ENCODE results near the gene CMTM4.
"Not testable (repeated sequence)": the region's sequence is repeated elsewhere in the genome, so short reads cannot be mapped to it uniquely, and the experiment has no call there.

The CMTM4 gene

DNA sequence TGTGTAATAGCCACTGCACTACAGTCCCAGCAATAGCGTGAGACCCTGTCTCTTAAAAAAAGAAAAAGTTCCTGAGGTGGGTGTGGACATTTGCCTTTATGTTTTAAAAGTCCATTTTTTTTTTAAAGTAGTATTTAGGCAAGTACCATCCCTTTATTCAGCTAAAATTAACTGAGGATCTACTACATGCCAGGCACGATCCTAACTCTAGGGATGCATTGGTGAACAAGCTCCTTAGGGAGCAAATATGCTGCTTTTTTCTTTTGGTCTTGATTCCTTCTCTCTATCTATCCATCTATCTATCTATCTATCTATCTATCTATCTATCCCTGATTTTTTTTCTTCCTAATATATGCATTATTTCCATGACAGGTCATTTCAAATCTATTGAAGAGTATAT, 47.4 kb downstream of the CMTM4 start:
- H3K36me3 ChIP-seq (ENCODE audit: control insufficient read depth, insufficient read depth, low read length), result no peaks in the 10 kb centered on the region
- H3K27me3 ChIP-seq (ENCODE audit: control insufficient read depth, insufficient read depth, low read length), result no peaks in the 10 kb centered on the region
- H3K27ac ChIP-seq (ENCODE audit: low read depth, low read length), result no peak overlapping the region
- H3K4me1 ChIP-seq (ENCODE audit: control insufficient read depth, insufficient read depth, low read length), result no peaks in the 10 kb centered on the region
- no peak overlapping the region for H3K9ac ChIP-seq (ENCODE audit: low read length)
- no peak overlapping the region for H3K4me3 ChIP-seq (ENCODE audit: low read length)

DNA sequence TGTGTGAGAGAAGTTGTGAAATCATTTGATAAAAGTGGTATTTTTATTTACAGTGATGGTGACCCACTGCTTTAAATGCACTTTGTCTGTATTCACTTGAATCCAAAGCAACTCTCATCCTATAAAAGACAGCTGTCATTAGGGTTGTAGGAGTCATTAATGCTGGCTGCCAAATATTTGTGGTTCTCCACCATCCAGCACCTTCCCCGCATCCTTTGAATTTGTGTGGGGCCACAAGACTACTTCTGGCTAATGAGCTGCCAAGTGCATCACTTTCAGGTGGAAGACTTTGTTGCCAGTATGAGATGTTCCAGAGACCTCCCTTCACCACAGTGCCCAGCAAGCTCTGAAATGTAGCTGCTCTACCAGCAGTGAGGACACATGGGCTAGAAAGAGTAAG, 48.7 kb downstream of the CMTM4 start:
- no peaks in the 10 kb centered on the region for H3K27me3 ChIP-seq (ENCODE audit: control insufficient read depth, insufficient read depth, low read length)
- no peak overlapping the region for H3K9ac ChIP-seq (ENCODE audit: low read length)

DNA sequence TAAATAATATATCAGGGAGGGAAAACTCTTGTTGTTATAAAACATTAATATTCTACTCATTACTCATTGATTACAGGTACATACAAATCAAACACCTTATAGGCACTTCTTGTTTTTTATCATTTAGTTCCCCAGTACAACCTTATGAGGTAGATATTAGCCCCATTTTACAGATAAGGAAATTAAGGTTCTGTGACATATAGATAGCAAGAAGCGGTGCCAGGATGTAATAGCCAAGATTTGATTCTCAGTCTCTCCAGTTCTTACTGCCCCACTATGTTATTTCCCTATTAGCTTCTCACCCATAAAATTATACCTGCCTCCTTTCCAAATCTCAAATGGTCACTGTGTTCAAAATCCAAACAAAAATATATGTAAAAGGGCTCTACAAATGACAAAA, 55.2 kb downstream of the CMTM4 start:
- H3K36me3 ChIP-seq (ENCODE audit: control insufficient read depth, insufficient read depth, low read length), result no peaks in the 10 kb centered on the region
- no peaks in the 10 kb centered on the region for H3K27me3 ChIP-seq (ENCODE audit: control insufficient read depth, insufficient read depth, low read length)
- no peaks in the 10 kb centered on the region for H3K4me1 ChIP-seq (ENCODE audit: control insufficient read depth, insufficient read depth, low read length)
- H3K9ac ChIP-seq (ENCODE audit: low read length), result no peak overlapping the region
- H3K27ac ChIP-seq (ENCODE audit: low read depth, low read length), result no peak overlapping the region
- H3K4me3 ChIP-seq (ENCODE audit: low read length), result no peak overlapping the region

More for the DNA sequence above, 48.7 kb downstream of the CMTM4 start:
- no peak overlapping the region for H3K27ac ChIP-seq (ENCODE audit: low read depth, low read length)
- H3K4me1 ChIP-seq (ENCODE audit: control insufficient read depth, insufficient read depth, low read length), result no peaks in the 10 kb centered on the region
- H3K4me3 ChIP-seq (ENCODE audit: low read length), result no peak overlapping the region
- no peaks in the 10 kb centered on the region for H3K36me3 ChIP-seq (ENCODE audit: control insufficient read depth, insufficient read depth, low read length)

DNA sequence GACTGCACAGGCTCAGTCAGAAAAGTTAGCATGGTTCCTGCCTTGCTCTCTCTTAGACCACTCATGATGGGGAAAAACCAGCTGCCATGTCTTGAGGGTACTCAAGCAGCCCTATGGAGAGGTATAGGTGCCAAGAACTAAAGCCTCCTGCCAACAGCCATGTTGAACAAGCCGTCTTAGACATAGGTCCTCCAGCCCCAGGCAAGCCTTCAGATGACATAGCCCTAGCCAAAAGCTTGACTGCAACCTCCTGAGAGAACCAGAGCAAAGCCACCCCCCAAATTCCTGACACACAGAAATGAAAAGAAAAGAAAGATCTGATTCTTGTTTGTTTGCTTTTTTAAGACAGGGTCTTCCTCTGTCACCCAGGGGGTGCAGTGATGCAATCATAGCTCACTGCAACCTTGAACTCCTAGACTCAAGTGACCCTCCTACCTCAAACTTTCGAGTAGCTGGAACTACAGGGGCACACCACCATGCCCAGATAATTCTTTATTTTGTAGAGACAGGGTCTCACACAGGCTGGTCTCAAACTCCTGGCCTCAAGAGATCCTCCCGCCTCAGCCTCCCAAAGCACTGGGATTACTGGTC, 55.7 kb downstream of the CMTM4 start:
- Histone ChIP-seq H3K36me3 (ENCODE audit: control insufficient read depth, insufficient read depth, low read length) (no peaks in the 10 kb centered on the region), H3K4me1 (ENCODE audit: control insufficient read depth, insufficient read depth, low read length) (no peaks in the 10 kb centered on the region), H3K9ac (ENCODE audit: low read length) (no peak overlapping the region), H3K27me3 (ENCODE audit: control insufficient read depth, insufficient read depth, low read length) (no peaks in the 10 kb centered on the region), H3K27ac (ENCODE audit: low read depth, low read length) (no peak overlapping the region), H3K4me3 (ENCODE audit: low read length) (no peak overlapping the region)

DNA sequence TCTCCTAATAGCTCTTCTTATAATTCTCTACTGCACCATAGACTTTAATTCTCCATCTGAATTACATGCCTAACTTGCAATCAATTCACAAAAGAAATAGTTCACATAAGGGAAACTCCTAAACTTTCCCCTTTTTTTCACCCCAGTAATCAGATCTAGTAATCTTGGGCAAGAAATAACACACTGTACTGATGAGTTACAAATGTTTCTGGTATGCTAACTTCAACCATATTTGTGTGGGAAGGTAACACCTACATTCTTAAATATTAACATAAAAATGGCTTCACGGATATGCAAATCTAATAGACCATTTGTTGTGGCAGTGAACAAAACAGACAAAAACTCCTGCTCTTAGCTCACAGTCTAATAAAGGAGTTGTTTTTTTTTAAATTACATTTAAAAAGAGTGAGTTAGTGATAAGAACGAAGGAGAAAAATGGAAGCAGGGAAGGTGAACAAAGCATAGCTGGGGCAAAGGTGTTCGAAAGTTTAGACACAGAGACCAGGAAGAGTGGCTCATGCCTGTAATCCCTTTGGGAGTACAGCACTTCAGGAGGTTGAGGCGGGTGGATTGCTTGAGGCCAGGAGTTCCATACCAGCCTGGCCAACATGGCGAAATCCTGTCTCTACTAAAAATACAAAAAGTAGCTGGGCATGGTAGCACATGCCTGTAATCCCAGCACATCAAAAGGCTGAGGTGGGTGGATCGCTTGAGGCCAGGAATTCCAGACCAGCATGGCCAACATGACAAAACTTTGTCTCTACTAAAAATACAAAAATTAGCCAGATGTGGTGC, 57.3 kb downstream of the CMTM4 start:
- Histone ChIP-seq H3K4me3 (ENCODE audit: low read length) (no peak overlapping the region), H3K4me1 (ENCODE audit: control insufficient read depth, insufficient read depth, low read length) (no peaks in the 10 kb centered on the region), H3K9ac (ENCODE audit: low read length) (no peak overlapping the region), H3K27ac (ENCODE audit: low read depth, low read length) (no peak overlapping the region), H3K27me3 (ENCODE audit: control insufficient read depth, insufficient read depth, low read length) (no peaks in the 10 kb centered on the region), H3K36me3 (ENCODE audit: control insufficient read depth, insufficient read depth, low read length) (no peaks in the 10 kb centered on the region)

DNA sequence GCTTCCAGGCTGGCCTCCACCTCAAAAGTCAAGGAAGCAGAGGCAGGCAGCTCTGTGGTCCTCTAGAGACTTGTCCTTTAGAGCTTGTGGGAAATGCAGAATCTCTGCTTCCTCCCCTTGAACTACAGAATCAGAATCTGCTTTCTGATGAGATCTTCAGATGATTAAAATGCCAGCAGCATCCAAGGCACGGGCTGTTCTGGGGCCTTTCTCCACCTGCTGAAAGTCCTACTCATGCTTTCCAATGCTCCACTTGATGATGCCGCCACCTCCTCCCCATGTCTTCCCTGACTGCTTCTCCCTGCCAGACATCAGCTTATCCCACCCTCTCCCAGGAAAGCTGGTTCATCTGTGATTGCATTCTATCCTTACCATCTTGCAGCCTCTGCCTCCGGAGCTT, 58.7 kb downstream of the CMTM4 start:
- Histone ChIP-seq H3K9ac (ENCODE audit: low read length) (no peak overlapping the region), H3K4me1 (ENCODE audit: control insufficient read depth, insufficient read depth, low read length) (no peaks in the 10 kb centered on the region), H3K27ac (ENCODE audit: low read depth, low read length) (no peak overlapping the region), H3K36me3 (ENCODE audit: control insufficient read depth, insufficient read depth, low read length) (no peaks in the 10 kb centered on the region), H3K27me3 (ENCODE audit: control insufficient read depth, insufficient read depth, low read length) (no peaks in the 10 kb centered on the region), H3K4me3 (ENCODE audit: low read length) (no peak overlapping the region)

DNA sequence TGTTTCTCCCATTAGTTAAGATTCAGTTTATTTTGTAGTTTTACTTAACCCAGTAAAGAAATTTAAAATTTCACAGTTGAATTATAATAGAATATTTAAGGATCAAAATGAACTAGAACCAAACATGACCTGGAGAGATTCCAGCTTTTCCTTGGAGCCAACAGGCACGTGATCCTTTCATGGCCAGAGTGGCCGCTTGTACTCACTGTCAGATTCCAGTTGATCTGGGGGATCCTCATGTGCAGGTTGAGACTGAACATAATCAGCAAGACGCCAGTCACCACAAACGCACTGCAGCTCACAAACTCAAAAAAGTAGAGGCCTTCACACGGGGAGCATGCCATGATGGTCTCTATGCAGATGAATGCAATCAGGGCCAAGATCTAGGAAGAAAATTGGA, 60.3 kb downstream of the CMTM4 start:
- H3K4me3 ChIP-seq (ENCODE audit: low read length), result no peak overlapping the region
- no peaks in the 10 kb centered on the region for H3K36me3 ChIP-seq (ENCODE audit: control insufficient read depth, insufficient read depth, low read length)
- no peaks in the 10 kb centered on the region for H3K27me3 ChIP-seq (ENCODE audit: control insufficient read depth, insufficient read depth, low read length)
- H3K9ac ChIP-seq (ENCODE audit: low read length), result no peak overlapping the region
- no peak overlapping the region for H3K27ac ChIP-seq (ENCODE audit: low read depth, low read length)
- no peaks in the 10 kb centered on the region for H3K4me1 ChIP-seq (ENCODE audit: control insufficient read depth, insufficient read depth, low read length)

DNA sequence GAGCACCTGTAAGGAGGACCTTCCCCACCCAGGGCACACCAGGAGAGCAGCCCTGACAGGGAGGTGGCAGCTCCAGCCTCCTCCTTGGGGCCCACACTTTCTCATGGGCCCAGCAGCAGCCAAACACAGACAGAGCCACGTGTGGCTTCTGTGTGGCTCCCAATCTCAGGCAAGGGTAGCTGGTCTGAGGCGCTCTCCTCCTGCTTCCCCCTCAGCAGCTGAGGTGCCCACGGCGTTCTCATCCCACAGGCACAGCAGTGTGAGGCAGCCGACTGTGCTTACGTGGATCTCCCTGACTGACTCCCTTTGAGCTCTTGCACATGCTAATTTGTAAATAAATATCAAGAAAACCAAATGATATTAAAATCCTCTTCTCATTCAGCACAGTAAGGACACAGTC, 61.1 kb downstream of the CMTM4 start:
- Histone ChIP-seq H3K27ac (ENCODE audit: low read depth, low read length) (no peak overlapping the region), H3K4me3 (ENCODE audit: low read length) (no peak overlapping the region), H3K9ac (ENCODE audit: low read length) (no peak overlapping the region), H3K27me3 (ENCODE audit: control insufficient read depth, insufficient read depth, low read length) (no peaks in the 10 kb centered on the region), H3K36me3 (ENCODE audit: control insufficient read depth, insufficient read depth, low read length) (no peaks in the 10 kb centered on the region), H3K4me1 (ENCODE audit: control insufficient read depth, insufficient read depth, low read length) (no peaks in the 10 kb centered on the region)

DNA sequence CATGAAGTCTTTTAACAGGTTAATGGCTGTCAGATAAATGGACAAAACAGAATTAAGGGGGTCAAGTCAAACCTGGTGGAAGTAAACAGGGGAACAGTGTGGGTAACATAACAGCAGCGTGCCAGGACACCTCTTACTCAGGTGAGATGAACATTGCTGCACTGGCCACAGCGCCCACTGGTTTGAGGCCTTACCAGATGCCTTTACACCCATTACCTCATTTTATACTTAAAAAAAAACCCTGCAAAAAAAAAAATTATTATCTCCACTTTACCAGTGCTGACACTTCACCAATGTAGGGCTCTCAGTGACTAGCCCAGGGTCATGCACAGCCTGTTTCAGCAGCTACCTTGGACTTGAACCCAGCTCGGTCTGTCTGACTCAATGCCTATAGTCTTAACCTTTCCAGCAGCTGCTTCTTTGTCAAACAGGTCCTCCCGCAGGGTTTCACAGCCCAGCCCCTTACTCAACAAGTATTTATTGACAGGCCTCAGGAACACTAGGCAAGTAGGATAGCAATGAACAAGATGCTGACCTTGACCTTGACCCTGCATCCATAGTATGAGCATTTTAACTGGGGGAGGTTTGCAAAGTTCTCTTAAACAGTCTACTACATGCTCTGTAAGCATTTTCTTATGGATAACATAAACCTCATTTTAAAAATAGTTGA, 61.9 kb downstream of the CMTM4 start:
- no peak overlapping the region for H3K4me3 ChIP-seq (ENCODE audit: low read length)
- H3K36me3 ChIP-seq (ENCODE audit: control insufficient read depth, insufficient read depth, low read length), result no peaks in the 10 kb centered on the region
- H3K27me3 ChIP-seq (ENCODE audit: control insufficient read depth, insufficient read depth, low read length), result no peaks in the 10 kb centered on the region
- no peak overlapping the region for H3K27ac ChIP-seq (ENCODE audit: low read depth, low read length)
- no peak overlapping the region for H3K9ac ChIP-seq (ENCODE audit: low read length)
- H3K4me1 ChIP-seq (ENCODE audit: control insufficient read depth, insufficient read depth, low read length), result no peaks in the 10 kb centered on the region

DNA sequence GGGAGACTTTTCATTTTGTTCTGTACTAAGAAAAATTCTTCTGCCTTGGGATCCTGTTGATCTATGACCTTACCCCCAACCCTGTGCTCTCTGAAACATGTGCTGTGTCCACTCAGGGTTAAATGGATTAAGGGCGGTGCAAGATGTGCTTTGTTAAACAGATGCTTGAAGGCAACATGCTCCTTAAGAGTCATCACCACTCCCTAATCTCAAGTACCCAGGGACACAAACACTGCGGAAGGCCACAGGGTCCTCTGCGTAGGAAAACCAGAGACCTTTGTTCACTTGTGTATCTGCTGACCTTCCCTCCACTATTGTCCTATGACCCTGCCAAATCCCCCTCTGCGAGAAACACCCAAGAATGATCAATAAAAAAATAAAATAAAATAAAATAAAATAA, 65.0 kb downstream of the CMTM4 start:
- not testable (repeated sequence) for H3K27me3 ChIP-seq (ENCODE audit: control insufficient read depth, insufficient read depth, low read length); H3K4me3 ChIP-seq (ENCODE audit: low read length); H3K4me1 ChIP-seq (ENCODE audit: control insufficient read depth, insufficient read depth, low read length); H3K27ac ChIP-seq (ENCODE audit: low read depth, low read length); H3K36me3 ChIP-seq (ENCODE audit: control insufficient read depth, insufficient read depth, low read length); H3K9ac ChIP-seq (ENCODE audit: low read length)

DNA sequence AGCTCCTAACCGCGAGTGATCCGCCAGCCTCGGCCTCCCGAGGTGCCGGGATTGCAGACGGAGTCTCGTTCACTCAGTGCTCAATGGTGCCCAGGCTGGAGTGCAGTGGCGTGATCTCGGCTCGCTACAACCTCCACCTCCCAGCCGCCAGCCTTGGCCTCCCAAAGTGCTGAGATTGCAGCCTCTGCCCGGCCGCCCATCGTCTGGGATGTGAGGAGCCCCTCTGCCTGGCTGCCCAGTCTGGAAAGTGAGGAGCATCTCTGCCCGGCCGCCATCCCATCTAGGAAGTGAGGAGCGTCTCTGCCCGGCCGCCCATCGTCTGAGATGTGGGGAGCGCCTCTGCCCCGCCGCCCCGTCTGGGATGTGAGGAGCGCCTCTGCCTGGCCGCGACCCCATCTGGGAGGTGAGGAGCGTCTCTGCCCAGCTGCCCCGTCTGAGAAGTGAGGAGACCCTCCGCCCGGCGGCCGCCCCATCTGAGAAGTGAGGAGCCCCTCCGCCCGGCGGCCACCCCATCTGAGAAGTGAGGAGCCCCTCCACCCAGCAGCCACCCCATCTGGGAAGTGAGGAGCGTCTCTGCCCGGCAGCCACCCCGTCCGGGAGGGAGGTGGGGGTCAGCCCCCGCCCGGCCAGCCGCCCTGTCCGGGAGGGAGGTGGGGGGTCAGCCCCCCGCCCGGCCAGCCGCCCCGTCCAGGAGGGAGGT, 65.8 kb downstream of the CMTM4 start:
- H3K27me3 ChIP-seq (ENCODE audit: control insufficient read depth, insufficient read depth, low read length); H3K27ac ChIP-seq (ENCODE audit: low read depth, low read length); H3K4me1 ChIP-seq (ENCODE audit: control insufficient read depth, insufficient read depth, low read length); H3K36me3 ChIP-seq (ENCODE audit: control insufficient read depth, insufficient read depth, low read length); H3K4me3 ChIP-seq (ENCODE audit: low read length); H3K9ac ChIP-seq (ENCODE audit: low read length): not testable (repeated sequence)

DNA sequence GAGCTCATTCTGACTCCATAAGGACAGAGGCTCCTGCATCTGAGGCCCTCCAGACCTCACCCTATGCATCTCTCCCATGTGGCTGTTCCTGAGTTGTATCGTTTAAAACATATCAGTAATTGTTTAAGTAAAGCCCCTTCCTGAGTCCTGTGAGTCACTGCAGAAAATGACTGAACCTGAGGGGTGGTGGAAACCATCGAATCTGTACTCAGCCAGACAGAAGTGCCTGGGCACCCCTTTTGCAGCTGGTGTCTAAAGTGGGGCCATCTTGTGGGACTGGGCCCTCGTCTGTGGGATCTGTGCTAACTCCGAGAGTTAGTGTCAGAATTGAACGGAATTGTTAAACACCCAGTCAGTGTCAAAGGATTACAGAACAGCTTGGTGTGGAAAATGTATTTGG, 66.7 kb downstream of the CMTM4 start:
- Histone ChIP-seq H3K4me1 (ENCODE audit: control insufficient read depth, insufficient read depth, low read length) (no peaks in the 10 kb centered on the region), H3K27me3 (ENCODE audit: control insufficient read depth, insufficient read depth, low read length) (no peaks in the 10 kb centered on the region), H3K4me3 (ENCODE audit: low read length) (no peak overlapping the region), H3K9ac (ENCODE audit: low read length) (no peak overlapping the region), H3K27ac (ENCODE audit: low read depth, low read length) (no peak overlapping the region), H3K36me3 (ENCODE audit: control insufficient read depth, insufficient read depth, low read length) (no peaks in the 10 kb centered on the region)
